ENCODE data around the gene TNRC18.
"Not testable (repeated sequence)": the region's sequence is repeated elsewhere in the genome, so short reads cannot be mapped to it uniquely, and the experiment has no call there.

The TNRC18 gene

DNA sequence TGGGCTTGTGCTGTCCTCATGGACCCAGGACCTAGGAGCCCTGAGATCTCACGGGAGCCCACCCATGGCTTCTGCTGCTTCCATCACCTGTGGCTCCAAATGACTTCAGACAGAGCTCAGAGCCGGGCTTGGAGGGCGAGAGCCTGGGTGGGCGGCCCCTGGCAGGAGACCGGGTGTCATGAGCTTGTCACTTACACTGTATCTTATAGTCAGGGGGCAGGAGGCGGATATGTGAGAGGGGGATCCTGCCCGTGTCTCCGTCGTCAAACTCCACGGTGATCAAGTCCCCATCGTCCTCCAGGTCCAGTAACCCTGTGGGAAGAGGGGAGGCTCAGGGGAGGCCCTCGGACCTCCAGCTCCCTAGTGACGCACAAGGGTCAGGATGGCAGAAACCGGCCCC lies 107.9 kb downstream of the TNRC18 start:
- DNase-seq = no peak
- TF ChIP-seq, protein P1, sequence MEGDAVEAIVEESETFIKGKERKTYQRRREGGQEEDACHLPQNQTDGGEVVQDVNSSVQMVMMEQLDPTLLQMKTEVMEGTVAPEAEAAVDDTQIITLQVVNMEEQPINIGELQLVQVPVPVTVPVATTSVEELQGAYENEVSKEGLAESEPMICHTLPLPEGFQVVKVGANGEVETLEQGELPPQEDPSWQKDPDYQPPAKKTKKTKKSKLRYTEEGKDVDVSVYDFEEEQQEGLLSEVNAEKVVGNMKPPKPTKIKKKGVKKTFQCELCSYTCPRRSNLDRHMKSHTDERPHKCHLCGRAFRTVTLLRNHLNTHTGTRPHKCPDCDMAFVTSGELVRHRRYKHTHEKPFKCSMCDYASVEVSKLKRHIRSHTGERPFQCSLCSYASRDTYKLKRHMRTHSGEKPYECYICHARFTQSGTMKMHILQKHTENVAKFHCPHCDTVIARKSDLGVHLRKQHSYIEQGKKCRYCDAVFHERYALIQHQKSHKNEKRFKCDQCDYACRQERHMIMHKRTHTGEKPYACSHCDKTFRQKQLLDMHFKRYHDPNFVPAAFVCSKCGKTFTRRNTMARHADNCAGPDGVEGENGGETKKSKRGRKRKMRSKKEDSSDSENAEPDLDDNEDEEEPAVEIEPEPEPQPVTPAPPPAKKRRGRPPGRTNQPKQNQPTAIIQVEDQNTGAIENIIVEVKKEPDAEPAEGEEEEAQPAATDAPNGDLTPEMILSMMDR (IDR thresholded peaks at IDR 0.05; ENCODE audit: low read depth, low read length) = no peak
- no peak overlapping the region for H3K4me3 ChIP-seq (ENCODE audit: low read depth, low read length)
- H3K36me3 ChIP-seq = no peaks in the 10 kb centered on the region
- H3K27me3 ChIP-seq = no peaks in the 10 kb centered on the region
- H3K4me1 ChIP-seq = no peaks in the 10 kb centered on the region
- no peaks in the 10 kb centered on the region for H3K9me3 ChIP-seq

DNA sequence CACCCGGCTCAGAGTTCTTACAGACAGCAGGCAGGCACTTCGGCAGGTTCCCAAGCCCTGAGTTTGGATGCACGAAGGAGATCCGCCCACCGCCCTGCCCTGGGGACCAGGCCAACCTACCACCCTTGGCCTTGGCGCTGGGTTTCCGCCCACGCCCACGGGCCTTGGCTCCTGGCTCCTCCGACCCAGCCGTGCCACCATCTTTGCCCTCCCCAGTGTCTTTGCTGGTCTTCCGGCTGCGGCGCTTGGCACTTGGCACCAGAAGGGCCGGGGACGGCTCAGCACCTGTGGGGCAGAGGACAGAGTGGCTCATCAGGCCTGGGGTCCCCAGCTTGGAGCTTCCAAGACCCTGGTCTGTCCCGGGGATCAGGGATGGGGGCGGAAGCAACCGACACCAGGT lies 108.8 kb downstream of the TNRC18 start:
- H3K36me3 ChIP-seq = no peaks in the 10 kb centered on the region
- H3K4me1 ChIP-seq = no peaks in the 10 kb centered on the region
- no peaks in the 10 kb centered on the region for H3K27me3 ChIP-seq
- H3K4me3 ChIP-seq (ENCODE audit: low read depth, low read length) = no peak overlapping the region
- no peak for DNase-seq
- H3K9me3 ChIP-seq = no peaks in the 10 kb centered on the region
- TF ChIP-seq, protein P1 (IDR thresholded peaks at IDR 0.05; ENCODE audit: low read depth, low read length) = no peak

DNA sequence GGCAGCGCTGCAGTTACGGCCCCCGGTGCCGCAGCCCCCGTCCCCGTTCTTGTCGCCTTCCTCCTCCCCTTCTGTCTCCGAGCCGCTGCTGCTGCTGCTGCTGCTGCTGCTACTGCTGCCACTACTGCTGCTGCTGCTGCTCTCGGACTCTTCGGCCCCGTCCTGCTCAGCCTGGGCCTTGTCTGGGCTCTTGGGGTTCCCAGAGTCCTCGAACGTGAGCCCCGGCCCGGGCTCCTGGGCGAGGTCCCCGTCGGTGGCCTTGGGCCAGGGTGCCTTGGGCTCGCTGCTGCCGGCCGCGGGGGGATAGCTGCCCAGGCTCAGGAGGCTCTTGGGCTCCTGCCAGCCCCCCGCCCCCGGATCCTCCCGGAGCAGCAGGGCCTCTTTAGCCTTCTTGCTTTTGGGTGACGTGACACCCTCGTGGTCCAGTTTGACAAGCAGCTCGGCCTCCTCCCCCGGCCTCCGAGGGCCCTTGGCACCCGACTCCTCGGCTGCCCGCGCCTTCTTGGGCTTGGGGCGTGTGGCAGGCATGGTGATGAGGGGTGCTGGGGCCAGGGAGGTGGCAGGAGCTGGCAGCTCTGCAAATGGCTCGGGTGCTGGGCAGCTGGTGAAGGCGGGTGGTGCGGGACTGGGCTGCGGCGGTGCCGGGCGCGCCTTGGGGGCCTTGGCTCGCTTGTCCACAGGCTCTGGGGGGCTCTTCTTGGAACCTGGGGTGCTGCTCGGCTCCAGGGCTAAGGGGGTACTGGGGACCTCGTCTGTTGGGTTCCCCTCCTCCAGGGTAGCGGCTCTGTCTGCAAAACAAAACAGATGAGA lies 110.4 kb downstream of the TNRC18 start:
- DNase-seq; H3K4me1 ChIP-seq; H3K9me3 ChIP-seq; H3K4me3 ChIP-seq (ENCODE audit: low read depth, low read length); H3K36me3 ChIP-seq; H3K27me3 ChIP-seq: not testable (repeated sequence)

DNA sequence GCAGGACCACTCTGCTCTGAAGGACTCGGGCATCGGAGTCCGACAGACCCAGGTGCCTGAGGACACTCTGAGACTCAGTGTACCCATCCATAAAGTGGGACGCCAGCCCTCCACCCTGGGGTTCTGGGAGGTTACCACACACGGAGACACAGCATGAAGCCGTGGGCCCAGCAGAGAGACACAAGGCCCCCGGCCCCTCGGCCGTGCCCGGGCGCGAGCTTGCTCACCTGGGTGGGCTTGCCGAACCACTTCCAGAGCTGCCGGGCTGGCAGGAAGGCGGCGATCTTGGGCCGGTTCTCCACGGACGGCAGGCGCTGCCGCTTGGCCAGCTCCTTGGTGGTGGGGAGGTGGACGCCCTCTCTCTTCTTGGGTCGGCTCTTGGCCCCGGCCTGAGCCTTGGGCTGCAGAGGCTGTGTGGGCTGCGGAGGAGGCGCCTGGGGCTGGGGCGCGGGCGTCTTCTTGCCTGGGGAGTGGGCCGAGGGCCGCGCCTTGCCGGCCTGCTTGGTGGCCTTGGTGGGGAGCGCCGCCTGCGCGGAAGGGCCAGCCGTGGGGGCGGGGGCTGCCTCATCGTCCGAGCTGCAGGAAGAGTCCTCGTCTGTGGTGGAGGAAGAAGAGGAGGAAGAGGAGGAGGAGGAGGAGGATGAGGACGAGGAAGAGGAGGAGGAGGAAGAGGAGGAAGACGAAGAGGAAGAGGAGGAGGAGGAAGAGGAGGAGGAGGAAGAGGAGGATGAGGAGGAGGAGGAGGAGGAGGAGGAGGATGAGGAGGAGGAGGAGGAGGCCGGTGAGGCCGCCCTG lies 111.2 kb downstream of the TNRC18 start:
- DNase-seq; H3K4me1 ChIP-seq; H3K27me3 ChIP-seq; H3K4me3 ChIP-seq (ENCODE audit: low read depth, low read length); H3K36me3 ChIP-seq; H3K9me3 ChIP-seq: not testable (repeated sequence)

DNA sequence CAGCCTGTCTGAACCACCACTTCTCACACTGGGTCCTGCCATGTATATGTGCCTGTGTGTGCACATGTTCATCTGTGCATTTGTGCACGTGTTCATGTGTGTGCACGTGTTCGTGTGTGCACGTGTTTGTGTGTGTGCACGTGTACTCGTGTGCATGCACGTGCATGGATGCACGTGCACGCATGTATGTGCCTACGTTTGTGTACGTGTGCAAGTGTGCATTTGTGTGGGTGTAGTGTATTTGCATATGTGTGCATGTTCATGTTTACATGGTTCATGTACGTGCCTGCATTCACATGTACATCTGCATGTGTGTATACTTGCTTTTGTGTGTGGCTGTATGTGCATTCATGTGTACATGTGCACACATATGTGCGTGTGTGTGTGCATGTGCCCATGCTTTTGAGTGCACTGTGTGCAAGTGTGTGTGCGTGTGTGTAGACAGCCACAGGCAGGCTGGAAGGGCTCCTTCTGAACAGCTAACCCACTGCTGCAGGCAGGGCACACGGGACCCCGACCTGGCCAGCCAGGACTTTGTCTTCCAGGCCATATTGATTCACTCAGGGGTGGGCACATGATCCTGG lies 112.7 kb downstream of the TNRC18 start:
- H3K9me3 ChIP-seq = no peaks in the 10 kb centered on the region
- no peak for DNase-seq
- TF ChIP-seq, protein P1 (IDR thresholded peaks at IDR 0.05; ENCODE audit: low read depth, low read length) = no peak
- H3K27me3 ChIP-seq = no peaks in the 10 kb centered on the region
- no peaks in the 10 kb centered on the region for H3K4me1 ChIP-seq
- H3K36me3 ChIP-seq = no peaks in the 10 kb centered on the region
- H3K4me3 ChIP-seq (ENCODE audit: low read depth, low read length) = no peak overlapping the region

DNA sequence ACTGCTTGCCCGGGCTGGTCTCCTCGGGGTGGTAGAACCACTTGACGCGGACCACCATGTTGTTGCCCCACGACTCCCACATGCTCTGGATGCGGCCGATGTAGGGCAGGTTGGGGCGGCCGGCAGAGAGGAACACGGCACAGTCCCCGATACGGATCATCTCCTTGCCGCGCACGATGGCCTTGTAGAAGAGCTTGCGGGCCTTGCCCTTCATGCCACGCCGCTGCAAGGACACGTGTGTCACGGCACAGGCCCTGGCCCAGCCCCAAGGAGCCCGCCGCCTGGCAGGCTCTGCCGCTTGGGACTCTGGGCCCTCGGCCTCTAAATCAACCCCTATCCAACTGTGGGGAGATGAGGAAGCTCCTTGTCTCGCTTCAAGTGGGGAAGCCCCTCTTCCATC lies 114.5 kb downstream of the TNRC18 start:
- Histone ChIP-seq H3K4me3 (ENCODE audit: low read depth, low read length) (no peak overlapping the region), H3K4me1 (no peaks in the 10 kb centered on the region), H3K36me3 (no peaks in the 10 kb centered on the region), H3K27me3 (no peaks in the 10 kb centered on the region), H3K9me3 (no peaks in the 10 kb centered on the region)
- DNase-seq = no peak
- TF ChIP-seq, protein P1 (IDR thresholded peaks at IDR 0.05; ENCODE audit: low read depth, low read length) = no peak

DNA sequence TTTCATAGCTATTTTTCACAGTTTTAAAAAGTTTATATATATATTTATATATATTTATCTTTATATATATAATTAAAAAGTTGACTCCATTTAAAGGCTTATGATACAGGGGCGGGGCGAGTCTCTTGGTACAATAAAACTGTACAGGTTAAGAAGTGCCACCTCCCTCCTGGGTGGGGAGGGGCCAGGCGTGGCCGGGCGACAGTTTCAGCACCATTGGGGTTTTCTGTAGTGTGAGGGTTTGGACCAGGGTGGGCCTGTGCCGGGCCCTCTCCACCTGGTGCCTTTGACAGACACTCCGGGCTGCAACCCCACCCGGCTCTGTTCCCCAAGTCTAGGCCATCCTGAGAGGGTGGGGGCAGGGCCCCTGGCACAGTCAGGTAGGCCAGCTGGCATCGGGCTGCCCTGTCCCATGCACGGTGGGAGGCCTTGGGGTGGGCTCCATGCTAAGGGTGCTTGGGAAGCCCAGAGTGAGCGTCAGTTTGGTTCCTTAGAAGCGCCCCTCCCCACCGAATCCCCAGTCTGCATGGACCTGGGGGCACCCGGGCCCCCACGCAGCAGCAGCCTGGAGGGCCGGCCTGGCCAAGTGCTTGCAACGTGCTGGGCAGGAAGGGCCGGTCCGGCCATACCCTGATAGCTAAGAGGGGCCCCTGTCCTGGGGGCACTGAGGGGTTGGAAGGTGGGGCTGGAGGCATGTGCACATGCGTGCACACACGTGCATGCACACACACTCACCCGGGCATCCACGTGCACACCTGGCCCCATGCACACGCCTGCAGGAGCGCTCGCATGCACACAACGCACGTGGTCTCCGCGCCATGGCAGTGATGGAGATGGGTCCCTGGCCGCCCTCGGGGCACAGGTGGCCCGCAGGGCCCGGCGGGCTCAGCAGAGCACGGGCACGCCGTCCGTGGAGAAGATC lies 116.2 kb downstream of the TNRC18 start:
- not testable (repeated sequence) for DNase-seq; H3K4me1 ChIP-seq; H3K27me3 ChIP-seq; H3K36me3 ChIP-seq; H3K9me3 ChIP-seq; H3K4me3 ChIP-seq (ENCODE audit: low read depth, low read length)

DNA sequence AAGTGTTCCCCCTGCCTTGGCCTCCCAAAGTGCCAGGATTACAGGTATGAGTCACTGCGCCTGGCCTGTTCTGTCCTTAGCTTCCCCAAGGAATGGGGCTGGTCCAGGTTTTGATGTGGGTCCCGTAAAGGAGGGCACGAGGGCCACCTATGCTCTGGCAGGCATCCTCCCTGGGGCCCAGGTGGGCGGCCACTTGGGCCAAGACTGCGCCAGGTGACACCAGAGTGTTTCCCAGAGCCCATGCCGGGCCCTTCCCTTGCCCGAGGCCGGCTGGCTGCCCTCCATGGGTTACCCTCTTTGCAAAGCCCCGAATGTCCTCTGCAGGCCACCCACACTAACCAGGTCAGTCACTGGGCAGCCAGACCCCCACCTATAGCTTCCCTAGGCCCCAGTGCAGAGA lies 118.6 kb downstream of the TNRC18 start:
- not testable (repeated sequence) for H3K36me3 ChIP-seq; DNase-seq; H3K4me3 ChIP-seq (ENCODE audit: low read depth, low read length); H3K9me3 ChIP-seq; H3K27me3 ChIP-seq; H3K4me1 ChIP-seq

Data from BE2C (cell line).